GM20000 (cell line): ENCODE results near the gene ARHGAP32.

Source experiments
- DNase-seq: peaks from one replicate; pipeline ENCODE4 v3.0.0; 2012; ENCODE audit warnings: low spot score
- TF ChIP-seq, protein P1 (sequence below): IDR thresholded peaks from 2 replicates; pipeline ENCODE4 v1.5.1; 2012; ENCODE audit warnings: mild to moderate bottlenecking, control low read depth; ENCODE audit errors: extremely low read depth, missing control alignments

Gene ARHGAP32

DNA sequence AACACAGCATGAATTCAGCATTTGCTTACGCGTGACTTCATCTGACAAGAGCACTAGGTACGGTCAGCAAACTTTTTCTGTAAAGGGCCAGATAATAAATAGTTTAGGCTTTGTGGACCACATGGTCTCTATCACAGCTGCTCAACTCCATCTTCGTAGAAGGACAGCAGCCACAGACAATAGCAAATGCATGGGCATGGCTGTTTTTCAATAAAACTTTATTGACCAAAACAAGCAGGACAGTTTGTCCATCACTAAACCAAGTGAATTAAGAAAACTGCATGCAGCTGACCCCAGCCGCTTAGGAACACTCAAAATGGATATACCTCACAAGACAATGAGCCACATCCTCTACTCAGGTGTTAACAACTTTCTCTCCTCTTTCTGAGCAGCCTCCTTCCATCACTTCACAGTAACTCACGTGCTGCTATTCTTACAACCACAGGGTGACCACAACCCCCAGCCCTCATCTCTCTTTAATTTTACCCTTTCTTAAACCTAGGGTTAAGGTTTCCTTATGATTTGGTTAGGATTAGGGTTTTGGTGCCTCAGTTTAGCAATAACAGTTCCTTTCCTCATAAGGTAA, 22.7 kb upstream of the ARHGAP32 start:
- TF ChIP-seq, protein P1, sequence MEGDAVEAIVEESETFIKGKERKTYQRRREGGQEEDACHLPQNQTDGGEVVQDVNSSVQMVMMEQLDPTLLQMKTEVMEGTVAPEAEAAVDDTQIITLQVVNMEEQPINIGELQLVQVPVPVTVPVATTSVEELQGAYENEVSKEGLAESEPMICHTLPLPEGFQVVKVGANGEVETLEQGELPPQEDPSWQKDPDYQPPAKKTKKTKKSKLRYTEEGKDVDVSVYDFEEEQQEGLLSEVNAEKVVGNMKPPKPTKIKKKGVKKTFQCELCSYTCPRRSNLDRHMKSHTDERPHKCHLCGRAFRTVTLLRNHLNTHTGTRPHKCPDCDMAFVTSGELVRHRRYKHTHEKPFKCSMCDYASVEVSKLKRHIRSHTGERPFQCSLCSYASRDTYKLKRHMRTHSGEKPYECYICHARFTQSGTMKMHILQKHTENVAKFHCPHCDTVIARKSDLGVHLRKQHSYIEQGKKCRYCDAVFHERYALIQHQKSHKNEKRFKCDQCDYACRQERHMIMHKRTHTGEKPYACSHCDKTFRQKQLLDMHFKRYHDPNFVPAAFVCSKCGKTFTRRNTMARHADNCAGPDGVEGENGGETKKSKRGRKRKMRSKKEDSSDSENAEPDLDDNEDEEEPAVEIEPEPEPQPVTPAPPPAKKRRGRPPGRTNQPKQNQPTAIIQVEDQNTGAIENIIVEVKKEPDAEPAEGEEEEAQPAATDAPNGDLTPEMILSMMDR: no peak
- DNase-seq: no peak

DNA sequence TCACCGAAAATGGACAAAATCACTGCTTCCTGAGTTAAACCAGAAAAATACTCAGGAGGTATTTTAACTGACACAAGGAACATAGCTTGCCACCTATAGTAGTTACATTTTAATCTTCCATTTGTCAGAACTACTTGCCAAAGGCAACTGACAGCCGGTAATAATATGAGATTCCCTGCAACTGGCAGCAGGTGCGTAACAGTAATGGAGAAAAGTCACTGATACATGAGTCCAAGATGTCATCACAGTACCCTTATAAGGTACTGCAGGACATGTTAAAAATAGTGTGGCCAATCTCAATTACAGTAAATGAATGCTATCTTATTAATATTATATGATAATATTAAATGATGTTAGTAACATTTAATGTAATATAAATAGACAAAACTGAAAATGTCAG, 21.1 kb upstream of the ARHGAP32 start:
- TF ChIP-seq, protein P1: no peak
- no peak for DNase-seq

GRCh38 chr11:129211397-129211796, 19.3 kb upstream of the ARHGAP32 start:
- no peak for DNase-seq
- TF ChIP-seq, protein P1: no peak

DNA sequence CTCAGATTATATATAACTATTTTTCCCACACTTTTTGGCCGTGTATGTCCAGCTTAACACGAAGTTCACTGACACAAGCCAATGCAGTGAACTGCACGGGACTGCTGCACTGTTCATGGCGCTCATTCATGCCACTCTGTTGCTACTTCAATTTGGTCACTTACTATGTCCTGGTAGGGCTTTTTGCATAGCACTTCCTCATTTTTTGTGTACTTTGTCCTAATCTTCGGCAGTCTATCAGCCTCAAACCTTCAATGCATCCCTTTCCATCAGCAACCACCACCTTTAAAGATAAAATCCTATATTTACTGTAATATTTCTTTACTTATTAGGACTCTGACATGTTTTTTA, 18.7 kb upstream of the ARHGAP32 start:
- no peak for DNase-seq
- TF ChIP-seq, protein P1: no peak

GRCh38 chr11:129209891-129210830, 18.0 kb upstream of the ARHGAP32 start:
- TF ChIP-seq, protein P1: no peak
- no peak for DNase-seq

GRCh38 chr11:129208863-129209262, 16.7 kb upstream of the ARHGAP32 start:
- TF ChIP-seq, protein P1: no peak
- no peak for DNase-seq

DNA sequence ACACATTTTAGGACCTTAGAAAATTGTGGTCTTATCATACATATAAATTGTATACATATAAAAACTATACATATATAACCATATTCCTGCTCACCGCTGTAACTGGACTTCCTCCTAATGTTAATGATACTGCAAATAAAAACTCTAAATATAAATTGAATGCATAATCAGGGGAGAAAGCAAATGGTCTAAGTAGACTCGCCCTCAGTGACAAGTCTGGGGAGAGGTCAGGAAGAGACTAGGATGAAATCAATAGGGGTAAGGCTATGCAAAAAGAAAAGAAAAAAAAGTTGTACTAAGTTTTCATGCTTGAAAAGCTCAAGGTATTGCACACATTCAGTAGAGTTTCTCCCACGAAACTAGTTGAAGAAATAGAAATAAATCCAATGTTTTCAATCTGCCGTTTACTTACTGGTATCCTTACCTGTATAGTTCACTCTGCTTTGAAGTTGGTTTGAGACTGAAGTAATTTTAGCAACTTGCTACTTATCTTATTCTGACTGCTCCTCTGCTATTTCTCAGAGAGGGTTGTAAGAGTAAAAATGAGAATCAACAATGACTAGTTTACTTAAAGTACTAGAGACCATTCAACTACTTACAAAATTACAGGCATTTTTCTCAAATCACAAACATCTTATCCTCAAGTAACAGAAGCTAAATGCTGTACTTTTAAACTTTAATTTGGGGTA, 12.2 kb upstream of the ARHGAP32 start:
- TF ChIP-seq, protein P1: no peak
- no peak for DNase-seq
